Forelimb muscle (tissue), 1 donor: ENCODE results near the gene ARR3. TPM values are rescaled to one million over a fixed set of nuclear protein-coding genes. Genes with fewer than 3 reads are reported as not detected.
"Not testable (repeated sequence)": the region's sequence is repeated elsewhere in the genome, so short reads cannot be mapped to it uniquely, and the experiment has no call there.

Experiments
- DNase-seq: peaks from one replicate; pipeline ENCODE4 v3.0.0-alpha.2; 2013; ENCODE audit warnings: low read depth
- polyA plus RNA-seq: library from polyadenylated mRNA; unstranded; fragments of 120-200 nt; gene quantifications from one replicate; pipeline ENCODE4 v1.2.1, GENCODE V29; 2013; ENCODE audit not compliant: insufficient read length

Gene ARR3
- 0.43 TPM for polyA plus RNA-seq

DNA sequence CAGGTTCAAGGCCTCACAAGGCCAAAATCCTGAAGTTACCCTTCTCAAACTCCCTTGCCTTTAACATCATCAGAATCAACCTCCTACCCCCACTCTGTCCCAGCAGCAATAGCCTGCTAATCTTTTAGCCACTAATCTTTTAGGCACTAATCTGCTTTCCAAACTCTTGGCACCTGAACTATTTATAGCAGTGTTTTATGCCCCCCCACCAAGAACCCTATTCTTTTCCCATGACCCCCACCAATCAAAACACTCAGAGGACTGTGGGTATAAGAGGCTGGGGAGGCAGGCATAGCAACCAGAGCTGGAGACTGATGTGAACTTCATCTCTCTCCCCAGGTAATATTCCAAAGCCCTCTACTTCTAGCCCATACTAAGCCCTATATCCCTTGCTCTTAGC lies at the start of gene ARR3:
Gene ARR3, plus strand, starts transcription at position 301 of the 400 bp plus-strand sequence. CDS start 1,052 bp downstream, outside the sequence.
- DNase-seq: no peak

DNA sequence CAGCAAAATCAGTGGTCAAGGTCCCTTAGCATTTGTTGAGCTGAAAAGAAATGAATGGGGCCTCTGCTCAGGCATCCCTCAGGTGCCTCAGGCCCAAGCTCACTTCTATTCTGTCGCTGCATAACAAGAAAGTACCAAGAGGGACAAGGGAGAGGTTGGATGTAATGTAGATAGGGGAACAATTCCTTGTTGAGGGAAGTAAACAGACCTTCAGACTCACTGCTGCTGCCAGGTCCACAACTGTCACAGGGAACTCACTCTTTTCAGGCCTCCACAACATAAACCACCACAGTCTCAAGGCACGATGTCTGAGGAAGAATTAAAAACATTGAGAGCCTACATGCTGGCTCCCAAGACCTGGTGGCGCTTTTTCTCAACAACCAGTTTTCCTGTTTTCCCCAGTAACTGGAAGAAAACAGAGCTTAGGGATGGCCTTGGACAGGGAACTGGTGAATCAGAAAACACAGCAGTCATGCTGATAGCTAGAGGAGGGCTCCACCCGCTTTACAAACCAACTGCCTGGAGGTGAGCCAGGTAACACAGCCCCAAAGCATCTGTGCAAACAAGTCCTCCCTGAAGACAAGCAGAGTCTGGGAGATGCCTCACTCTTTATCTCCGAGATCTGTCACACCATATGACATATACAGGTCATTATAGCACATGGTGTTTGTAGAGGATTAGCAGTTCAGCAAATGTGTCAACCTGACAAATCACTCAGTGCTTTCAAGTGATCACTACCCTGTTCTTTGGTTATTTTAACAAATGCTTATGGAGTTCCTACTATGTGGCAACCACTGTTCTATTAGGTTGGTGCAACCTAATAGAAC lies 48.0 kb upstream of the ARR3 start:
- no peak for DNase-seq

DNA sequence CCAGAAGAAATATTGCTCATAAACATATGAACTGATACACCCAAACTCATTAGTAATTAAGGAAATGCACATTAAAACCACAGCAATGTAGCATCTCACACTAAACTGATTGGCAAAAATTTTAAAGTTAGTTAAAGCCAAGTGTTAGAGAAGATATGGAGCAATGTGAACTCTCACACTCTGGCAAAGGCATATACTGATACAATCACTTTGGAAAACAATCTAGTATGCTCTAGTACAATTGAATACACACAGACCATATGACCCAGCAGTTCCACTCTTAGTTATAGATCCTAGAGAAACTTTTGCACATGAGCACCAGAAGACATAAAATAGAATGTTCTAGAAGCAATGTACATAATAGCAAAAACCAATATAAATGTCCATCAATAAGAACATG lies 42.1 kb upstream of the ARR3 start:
- no peak for DNase-seq

DNA sequence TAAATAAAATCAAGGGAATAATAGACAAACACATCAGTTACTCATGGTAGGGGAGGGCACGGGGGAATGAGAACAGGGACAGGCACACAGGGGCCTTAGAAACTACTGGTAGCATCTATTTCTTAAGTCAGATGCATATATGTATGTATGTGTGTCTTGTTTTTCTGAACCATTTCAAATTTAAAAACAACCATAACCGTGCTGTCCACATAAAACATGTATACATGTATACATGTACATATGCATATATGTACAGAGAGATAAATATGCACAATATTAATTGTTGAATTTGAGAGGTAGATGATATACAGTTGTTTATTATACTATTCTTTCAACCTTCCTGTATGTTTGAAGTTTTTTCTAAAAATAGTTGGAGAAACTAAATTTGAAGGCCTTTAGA lies 41.4 kb upstream of the ARR3 start:
- no peak for DNase-seq

DNA sequence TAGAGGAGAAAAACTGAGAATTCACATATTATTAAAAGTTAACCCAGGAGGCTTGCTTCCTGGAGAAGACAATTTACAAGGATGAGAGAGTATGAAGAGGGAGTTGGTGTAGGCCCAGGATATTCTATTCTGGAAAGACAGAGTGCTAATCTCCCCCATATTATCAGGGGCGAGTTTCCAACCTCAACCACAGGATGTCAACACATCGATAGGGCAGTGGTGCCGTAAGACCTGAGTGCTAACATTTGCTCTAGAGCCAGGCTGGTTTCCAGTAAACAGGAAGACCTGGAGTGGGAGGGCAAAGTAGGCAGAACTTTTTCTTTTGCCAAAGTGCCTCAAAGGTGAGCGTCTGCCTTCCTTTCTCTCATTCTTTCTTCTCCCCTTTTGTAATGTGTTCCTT lies 36.5 kb upstream of the ARR3 start:
- DNase-seq: no peak

DNA sequence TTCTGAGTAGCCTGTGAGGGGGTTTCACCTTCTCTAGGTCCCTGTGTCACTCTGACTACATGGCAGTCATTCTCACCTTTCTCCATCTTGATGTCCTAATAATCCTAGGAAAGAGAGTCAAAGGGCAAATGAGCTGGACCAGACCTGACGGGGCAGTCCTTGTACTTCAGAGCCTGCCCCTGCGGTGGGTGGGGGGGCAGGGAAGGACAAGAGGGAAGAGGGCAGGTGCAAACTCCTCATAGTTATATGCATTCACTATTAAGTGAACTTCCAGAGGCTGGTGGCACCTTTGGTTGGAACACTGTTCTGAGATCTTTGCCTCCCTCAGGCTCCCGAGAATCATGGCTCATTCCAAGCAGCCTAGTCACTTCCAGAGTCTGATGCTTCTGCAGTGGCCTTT lies 33.8 kb upstream of the ARR3 start, which contains the start of gene AWAT1:
Gene AWAT1, plus strand, starts transcription at position 301 of the 400 bp plus-strand sequence. Its CDS starts 41 bp downstream, at position 342.
- no peak for DNase-seq

DNA sequence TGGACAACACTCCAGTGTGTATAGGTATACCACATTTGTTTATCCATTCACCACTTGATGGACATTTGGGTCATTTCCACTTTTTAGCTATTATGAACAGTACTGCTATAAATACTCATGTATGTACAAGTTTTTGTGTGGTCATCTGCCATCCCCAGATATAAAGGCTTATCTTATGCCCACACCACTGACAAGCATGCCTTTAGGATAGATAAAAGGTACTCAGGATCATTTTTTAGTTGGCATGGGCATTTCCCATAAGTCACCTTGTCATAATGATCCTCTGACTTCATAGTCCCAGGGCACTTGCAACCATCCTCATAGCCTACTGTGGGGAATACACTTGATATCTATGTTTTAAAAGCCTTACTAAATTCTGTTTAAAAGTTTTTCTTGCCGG lies 27.4 kb upstream of the ARR3 start:
- no peak for DNase-seq

DNA sequence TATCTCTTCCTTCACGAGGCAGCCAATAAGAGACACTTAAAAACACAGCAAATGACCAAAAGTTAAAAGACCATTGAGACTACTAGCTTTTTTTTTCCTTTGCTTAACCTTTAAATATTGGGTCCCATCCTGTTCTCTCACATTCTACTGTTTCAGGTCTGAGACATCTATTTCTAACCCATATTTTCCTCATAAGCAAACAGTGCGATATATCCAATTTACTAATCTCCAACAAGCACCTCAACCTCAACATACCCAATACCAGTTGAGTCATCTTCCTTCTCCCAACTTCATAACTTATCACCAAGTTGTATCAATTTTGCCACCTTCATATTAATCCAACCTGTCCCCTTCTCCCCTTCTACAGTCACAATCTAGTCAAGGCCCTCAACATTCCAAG lies 26.6 kb upstream of the ARR3 start:
- no peak for DNase-seq

DNA sequence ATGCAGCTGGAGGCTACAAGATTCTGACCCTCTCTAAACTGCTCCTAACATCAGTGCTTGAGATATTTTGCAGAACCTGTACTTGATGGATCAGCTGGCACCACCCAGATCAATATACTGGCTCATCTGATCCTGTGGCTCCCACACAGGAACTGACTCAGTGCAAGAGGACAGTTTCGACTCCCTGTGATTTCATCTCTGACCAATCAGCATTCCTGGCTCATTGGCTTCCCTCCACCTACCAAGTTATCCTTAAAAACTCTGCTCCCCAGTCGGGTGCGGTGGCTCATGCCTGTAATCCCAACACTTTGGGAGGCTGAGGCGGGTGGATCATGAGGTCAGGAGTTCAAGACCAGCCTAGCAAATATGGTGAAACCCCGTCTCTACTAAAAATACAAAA lies 24.5 kb upstream of the ARR3 start:
- DNase-seq: not testable (repeated sequence)

DNA sequence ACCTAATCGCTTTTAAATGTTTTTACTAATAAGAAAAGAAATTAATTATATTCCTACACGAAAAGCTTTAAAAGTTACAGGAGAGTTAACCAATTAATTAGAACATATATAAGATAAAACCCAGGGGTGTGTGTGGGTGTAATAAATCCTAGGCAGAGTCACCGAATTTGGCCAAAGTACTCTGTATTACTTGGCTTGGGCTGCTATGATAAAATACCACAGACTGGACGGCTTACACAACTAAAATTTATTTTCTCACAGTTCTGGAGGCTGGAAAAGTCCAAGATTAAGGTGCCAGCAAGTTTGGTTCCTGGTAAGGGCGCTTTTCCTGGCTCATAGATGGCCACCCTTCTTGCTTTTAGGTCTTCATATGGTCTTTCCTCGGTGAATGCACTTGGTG lies 23.3 kb upstream of the ARR3 start:
- DNase-seq: no peak

DNA sequence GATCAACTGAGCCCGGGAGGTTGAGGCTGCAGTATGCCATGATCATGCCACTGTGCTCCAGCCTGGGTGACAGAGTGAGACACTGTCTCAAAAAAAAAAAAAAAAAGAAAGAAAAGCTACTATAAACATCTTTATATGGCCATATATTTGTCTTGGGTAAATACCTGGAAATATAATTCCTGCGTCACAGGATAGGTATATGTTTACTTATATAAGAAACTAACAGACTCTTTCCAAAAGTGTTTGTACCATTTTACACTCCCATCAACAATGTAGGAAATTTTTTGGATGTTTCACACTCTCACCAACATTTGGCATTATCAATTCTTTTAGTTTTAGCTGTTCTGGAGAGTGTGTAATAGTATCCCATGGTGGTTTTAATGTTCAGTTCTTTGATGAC lies 20.9 kb upstream of the ARR3 start:
- DNase-seq: no peak

DNA sequence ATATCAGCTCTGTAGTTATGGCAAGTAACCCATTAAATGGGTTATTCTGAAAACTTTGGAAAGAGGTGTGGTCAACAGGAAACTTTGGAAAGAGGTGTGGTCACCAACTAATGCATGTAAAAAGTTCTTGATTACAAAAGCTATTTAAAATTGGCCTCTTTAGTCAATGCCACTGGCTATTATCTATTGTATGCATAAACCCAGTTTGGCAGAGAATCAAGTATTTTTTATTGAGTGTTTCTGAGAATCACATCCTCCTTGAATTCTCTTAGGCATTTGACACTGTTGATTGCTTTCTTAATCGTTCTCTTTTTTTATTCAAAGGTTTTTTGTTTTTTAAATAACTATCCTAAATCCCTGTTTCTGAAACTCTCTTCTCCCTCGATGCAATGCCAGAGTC lies 15.6 kb upstream of the ARR3 start:
- DNase-seq: no peak

DNA sequence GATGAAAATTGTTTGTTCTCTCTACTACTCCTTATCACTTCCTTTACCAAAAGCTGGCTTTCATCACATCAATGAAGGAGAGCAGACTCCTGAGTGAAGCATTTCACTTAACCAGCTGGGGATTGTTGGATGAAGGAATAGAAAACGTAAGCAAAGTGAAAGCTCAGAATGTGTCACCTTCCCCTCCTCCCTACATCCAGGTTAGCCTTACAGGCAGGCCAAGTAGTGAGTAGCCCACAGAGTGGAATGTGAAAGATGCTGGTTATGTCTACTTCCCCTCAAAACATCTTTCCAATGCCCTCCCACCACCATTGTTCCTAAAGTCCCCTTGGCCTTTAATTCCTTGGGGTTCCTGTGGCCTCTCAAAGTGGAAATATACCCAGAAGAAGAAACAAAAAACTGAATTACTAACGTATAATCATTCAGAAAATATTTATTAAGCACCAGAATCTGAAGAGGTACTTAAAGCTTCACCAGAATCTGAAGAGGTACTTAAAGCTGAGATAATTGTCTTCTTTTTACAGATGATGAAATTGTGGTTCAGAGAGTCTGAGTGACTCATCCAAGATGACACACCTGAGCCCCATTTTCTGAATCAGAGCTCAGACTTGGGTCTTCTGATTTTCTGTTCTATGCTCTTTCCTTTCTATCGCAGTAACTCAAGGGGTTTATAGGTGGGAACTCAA lies 14.6 kb upstream of the ARR3 start:
- no peak for DNase-seq

DNA sequence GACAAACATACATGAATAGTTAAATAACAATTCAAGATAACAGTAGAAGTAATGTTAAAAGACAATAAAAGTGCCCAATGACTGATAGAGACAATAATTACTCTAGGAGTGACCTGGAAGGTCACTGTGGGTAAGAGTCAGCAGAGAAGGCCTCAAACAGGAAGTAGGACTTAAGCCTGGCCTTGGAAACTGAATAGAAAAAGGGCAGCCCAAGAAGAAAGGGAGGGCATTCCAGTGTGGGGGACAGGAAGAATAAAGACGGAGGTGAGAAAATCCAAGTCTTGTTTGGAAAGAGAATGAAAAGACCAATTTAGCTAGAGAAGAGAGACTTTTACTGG lies 14.1 kb upstream of the ARR3 start:
- DNase-seq: no peak

DNA sequence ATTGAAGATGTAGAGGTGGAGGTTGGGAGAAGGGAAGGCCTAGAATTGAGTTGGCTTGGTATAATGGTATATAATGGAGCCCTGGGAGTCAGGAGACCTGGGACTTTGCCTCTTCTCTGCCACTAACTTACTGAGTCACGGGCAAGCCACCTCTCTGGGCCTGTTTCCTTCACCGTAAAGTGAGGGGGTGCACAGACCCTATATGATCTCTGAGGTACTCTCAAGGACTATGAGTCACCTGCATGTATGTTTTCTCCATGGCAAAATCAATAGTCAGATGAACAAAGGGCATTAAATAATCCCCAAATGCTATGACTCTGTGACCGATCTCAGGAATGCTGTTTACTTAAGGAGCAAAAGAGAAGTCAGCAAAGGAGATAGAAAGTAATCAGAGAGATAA lies 13.2 kb upstream of the ARR3 start:
- DNase-seq: no peak

DNA sequence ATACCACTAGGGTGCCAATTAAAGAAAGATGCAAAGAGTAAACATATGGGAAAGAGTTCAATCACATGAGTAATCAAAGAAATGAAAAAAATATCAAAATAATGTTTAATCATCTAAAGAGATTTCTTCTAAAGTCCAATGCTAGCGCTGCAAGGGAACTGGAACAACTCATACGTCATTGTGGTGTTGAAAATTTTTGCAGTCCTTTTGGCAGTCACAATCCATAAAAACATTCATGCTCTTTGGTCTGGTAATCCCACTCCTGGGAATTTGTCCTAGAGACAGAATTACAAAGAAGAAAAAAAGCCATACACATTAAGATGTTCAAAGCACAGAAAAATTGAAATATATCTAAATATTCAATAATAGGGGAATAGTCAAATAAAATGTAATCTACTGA lies 12.7 kb upstream of the ARR3 start:
- DNase-seq: peak; percentile 4

DNA sequence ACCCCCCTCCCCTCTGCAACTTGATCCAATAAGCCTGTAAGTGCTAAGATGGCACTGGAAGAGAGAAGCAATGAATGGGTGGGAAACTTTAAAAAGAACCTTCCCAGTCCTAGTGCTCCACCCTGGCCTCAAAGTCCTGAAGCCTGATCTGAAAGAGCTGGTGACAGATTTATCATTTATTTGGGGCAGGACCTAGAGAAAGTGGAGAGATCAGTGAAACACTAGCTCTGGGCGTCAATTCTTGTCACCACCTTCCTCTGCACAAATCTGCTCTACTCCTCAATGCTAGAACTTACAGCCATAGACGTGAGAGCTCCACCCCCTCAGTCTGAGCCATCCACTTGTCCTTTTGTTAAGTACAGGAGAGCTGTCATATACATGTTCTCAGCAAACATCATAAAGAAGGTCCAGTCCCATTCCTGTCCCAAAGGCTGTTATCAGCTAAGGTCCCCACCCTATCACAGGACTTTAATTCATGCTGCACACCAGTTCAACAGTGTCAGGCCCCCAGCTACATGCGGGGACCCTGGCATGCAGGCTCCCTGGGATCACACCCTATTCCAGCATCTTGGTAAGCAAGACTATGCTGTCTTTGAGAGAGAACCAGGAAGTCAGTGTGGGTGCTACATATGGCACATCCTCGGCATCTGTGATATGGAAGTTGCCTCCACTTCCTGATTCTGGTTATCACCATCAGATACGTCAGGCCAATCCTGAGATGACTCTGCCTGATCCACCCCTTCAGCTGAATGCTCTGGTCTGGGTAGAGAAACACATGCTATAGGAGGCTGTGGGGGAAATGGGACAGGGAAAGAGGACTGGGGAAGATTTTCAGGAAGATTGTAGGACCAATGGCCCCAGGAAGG lies 10.5 kb upstream of the ARR3 start:
- DNase-seq: no peak

DNA sequence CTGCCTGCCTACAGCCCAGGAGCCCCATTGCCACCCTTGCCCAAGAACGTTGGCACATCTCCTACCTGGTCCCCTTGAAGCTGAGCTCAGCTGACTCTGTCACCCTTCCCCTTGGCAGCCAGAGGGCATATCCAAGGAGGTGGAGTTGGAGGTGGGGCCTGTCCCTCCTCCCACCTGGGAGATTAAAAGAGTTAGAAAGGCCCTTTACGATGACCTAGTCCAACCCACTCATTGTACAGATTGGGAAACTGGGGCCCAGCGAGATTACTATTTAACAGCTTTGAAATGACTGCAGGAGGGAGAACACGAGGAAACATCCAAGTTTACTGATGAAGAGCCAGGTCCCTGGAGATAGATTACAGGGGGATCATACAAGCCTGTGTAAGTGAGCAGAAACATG lies 8.0 kb upstream of the ARR3 start, which contains the start of gene P2RY4:
Gene P2RY4, minus strand, starts transcription at position 101 of the 400 bp plus-strand sequence. CDS start 580 bp downstream, outside the sequence.
- DNase-seq: no peak

DNA sequence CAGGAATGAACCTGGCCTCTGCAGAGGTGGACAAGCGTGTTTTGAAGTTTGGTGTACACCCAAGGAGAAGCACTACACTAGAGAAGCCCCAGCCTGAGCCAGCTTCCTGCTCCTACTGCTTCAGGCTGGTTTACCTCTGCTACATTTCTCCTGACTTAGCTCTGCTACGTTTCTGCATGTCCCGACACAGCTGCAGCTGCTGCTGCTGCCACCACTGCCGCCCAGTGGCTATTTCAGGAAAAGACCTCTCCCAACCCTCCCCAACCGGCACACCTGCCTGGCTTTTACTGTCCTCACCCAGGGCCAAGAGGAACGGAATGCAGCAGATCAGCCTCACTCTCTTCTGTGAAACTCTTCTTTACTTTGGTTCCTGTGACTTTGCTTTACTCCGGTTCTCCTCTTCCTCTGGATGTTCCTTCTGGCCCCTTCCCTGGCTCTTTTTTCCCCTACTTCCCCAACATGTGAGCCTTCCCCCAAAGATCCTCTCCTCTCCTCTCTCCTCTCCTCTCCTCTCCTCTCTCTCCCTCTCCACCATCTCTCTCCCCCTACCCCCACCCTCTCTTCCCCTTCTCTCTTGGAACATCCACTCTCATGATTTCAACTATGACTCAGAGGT lies 5.1 kb upstream of the ARR3 start:
- no peak for DNase-seq

DNA sequence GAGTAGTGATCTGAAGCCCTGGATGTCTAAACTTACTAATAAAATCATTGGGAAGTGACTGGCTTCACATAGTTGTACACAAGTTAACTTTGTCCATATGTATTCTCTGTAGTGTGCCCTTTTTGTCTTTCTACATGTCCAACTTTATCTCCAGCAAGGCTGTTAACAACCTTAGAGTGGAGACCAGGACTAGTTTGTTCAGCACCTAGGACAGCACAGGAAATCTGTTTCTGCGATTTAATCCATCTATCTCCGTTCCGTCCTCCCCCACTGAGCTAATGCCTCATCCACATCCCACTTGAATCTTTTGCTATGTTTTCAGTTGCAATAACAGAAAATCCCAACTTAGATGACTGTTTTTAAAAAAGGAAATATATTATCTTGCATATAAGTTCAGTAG lies 3.4 kb upstream of the ARR3 start:
- no peak for DNase-seq

DNA sequence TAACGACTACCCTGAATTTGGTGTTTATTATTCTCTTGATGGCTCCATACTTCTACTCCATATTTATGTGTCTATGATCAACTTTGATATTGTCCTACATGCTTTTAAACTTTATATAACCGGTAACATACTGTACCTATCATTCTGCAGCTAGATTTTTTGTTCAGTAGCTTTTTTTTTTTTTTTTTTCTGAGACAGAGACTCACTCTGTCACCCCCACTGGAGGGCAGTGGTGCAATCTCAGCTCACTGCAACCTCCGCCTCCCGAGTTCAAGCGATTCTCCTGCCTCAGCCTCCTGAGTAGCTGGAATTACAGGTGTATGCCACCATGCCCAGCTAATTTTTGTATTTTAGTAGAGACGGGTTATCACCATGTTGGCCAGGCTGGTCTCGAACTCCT lies 5.9 kb downstream of the ARR3 start:
- DNase-seq: not testable (repeated sequence)

DNA sequence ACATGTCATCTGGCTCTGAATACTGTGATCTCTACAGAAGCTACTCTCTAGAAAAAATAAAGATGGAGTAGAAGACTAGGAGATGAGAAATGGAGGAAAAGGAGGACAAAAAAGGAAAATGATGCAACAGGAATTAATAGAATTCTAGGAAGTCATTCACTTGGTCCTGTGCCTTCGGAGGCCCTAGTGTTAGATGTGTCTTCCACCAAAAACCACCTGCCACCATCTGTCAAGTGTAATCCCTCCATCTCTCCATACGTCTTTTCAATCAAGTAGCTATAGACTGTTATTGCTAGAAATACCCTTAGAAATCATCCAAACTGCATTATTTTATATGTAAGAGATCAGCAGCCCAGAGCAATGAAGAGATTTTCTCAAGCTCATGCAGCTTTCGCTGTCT lies 10.9 kb downstream of the ARR3 start:
- no peak for DNase-seq
